Activated T-cell treated with anti-CD3 and anti-CD28 coated beads, Interleukin-2, amount 50 U/mL, for 1 hour (primary cell): Measurements from ENCODE around the gene HOXB2.

ENCODE experiments used
- DNase-seq: peaks from one replicate; pipeline ENCODE4 v3.0.0-alpha.2; 2020

Gene HOXB2

DNA sequence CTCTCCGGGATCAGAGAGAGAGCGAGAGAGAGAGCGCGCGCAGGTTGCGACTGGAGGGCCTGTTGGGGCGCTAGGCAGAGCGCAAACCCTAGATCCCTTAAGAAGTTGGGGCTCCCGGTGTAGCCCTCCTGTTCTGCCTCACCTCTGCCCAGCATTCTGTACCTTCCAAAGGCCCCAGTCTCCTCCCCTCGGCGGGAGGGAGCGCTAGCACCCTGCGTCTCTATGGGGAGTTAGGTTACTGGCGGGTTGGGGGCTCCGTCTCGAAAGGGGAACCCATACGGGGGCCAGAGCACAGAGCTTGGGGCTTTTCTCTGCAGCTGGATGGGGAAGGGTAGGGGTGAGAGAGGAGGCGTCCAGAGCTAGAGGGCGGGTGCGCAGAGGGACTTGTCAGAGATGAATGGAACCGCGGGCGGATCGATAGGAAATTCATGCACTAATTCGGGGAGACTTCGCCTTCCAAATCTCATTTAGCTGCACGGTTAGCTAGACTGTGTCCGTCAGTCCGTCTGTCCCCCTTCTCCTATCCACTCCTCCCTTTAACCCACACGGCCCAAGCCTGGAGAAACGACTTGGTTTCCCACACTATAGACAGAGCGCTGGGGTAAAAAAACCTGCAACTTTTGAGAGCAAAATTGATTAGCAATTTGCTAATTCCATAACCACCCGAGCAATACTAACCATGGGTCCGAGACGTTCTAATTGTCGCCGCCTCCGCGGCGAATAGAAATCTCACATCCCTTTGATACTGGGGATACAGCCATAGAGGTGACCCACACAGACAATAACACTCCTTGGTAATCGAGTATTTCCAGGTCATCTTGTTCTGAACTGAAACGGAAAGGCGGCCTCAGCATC is 33.9 kb upstream of the HOXB2 start:
- DNase-seq, result no peak

DNA sequence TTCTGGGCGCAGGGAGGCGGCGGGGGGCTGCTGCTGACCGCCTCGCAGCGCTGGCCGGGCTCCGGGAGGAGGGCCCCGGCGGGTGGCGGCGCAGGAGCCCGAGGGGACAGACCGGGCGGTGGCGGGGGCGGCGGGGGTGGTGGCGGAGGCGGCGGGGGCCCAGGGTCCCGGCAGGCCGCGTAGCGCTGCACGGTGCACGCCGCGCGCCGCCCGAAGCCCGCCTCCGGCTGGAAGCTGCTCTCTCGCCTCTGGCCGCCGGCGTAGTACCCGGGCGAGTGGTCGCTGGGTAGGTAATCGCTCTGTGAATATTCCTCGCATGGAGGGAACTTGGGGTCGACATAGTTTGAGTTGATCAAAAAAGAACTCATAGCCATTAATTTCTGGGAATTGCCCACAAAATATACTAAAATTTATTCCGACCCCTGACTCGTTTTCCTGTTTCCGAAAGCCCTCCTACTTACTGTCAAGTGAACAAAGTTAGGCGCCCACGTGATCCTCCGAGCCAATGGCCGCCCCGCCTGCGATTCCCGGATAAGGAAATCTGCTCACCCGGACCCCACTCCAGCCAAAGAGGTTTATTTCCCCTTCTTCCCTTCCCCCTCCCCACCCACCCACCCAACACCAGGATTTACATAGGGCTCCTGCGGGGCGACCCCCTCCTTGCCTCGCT is 33.2 kb upstream of the HOXB2 start, which contains the start of gene HOXB4:
Gene HOXB4 (minus strand): TSS at position 405 of the 670 bp plus-strand sequence. CDS start 31 bp downstream, at position 374.
- DNase-seq, result peak; percentile 64

DNA sequence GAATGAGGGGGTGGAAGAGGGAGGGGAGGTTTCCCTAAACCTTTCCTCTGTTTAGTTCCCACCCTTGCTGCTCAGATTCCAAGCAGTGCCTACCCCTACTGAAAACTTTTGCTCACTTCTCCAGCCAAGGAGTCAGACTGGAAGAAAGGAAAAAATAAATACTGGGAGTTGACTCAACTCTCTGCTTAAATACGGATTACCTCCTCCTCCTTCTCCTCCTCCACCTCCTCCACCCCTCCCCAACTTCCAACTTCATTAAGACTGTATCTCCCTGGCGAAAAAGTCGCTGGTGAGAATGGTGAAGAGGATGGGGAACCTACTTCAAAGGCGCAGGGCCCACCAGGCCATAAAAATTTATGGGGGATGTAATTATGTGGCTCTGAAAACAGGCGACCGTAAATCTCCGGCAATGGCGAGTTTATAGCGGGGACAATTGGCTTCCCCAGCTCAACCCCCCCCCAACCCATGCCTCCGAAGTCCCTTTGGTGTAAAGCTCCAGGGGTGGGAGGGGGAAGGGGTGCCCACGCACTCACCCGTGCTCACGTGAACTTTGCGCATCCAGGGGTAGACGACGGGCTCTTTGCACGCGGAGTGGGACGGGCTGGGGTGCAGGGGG is 32.5 kb upstream of the HOXB2 start:
- no peak for DNase-seq

DNA sequence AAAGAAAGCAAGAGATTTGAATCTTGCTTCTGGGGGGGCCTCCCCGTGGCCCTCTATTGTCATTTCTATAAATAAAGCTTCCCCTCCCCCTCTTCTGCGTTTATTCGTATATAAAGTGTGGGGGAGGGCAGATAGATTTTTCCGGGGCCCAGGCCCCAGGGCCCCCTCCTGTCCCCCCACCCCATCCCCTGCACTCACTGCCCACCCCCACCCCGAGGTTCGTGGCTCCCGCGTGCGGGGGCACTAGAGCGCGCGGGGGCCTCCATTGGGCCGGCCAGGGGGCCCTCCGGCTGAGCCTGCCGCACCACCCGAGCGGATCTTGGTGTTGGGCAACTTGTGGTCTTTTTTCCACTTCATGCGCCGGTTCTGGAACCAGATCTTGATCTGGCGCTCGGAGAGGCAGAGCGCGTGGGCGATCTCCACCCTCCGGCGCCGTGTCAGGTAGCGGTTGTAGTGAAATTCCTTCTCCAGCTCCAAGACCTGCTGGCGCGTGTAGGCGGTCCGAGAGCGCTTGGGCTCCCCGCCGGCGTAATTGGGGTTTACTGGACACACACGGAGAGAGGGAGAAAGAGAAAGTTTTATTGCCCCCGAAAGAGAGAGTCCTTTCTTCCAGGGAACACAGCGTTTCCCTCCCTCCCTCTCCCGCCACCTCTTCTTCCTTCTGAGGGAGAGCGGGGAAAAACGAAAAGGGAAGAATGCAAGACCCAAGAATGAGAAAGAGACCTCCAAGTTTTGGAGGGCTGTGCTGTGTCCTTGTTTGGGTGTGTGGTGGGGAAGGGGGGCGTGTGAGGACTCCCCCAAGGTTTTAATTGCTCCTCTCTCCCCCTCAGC is 31.8 kb upstream of the HOXB2 start:
- no peak for DNase-seq

DNA sequence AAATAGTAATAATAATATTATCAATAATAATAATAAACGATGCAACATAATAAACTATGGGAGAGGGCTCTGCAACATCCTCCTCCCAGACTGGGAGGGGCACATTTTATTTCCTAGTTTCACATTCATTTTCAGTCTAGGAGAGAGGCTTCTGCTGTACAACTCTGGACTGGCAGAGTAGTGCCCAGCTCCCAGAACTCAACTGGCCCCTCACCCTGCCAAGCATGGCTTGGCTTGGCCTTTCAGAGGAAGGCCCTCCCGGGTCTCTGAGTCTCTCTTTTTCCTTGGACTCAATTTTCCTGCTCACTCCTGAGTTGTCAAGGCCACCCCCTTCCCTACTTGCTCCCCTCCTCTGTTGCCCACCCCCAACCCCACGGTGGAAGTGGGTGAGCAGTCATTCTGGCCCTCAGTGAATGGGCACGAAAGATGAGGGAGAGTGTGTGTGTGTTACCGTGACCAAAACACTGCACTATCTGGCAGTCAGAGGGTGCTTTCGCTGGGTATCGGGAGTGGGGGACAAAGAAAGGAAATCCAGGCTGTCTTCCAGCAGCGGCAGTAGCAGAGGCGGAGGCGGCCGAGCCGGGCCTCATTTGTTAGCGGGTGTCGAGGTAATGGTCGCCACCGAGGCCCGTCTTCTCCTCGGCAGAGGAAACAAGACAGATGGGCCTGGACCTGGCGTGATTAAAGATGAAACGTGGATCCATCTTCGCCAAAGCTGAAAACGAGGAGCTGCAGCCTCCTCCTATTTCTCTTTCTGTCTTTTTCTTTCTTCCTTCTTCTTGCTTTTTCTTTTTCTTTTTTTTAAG is 31.0 kb upstream of the HOXB2 start:
- no peak for DNase-seq

DNA sequence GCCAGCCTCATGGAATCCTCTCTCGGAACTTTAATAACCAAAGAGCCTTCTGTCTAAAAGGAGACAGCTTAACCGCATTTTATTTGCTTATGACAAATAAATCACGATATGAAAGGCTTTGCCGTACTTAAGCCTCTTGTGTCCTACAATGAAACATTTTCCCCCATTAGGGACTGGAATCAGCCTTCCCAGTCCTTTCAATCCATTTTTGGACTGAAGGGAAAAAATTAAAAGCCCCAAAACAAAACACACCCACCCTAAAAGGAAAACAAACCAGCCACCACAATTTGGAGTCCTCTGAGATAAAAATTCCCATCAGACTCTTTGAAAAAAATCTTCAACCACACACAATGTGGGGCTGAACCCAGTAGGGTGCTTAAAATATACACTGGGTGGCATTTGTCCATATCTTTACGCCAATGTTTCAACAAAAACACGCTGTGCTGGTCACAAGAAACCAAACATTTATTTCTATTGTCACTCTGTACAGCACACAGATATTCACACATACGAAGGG is 30.2 kb upstream of the HOXB2 start:
- DNase-seq, result no peak

DNA sequence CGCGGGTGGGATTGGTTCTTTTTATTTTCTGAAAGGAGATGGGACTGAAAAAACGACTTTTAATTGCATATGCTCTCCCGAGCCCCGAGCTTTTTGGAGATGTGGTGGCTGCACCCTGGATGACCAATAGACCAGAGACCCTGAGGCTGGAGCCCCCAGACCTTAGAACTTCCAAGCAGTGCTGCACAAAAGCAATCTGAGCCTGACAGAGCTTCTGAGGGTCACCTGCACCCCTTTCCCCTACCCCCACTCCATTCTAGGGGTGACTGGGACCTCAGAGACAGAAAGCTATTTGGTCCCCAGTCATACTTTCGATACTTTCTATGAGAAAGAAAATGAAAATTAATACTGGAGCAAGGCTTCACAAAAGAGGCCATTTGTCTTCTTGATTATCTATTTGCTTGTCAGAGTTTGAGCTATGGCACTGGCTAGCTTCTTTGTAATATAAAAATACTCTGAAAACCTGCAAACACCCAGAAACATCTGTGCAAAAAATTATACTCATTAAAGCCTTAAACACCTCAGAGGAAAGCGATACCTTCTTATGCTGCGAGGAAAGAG is 29.7 kb upstream of the HOXB2 start:
- no peak for DNase-seq

DNA sequence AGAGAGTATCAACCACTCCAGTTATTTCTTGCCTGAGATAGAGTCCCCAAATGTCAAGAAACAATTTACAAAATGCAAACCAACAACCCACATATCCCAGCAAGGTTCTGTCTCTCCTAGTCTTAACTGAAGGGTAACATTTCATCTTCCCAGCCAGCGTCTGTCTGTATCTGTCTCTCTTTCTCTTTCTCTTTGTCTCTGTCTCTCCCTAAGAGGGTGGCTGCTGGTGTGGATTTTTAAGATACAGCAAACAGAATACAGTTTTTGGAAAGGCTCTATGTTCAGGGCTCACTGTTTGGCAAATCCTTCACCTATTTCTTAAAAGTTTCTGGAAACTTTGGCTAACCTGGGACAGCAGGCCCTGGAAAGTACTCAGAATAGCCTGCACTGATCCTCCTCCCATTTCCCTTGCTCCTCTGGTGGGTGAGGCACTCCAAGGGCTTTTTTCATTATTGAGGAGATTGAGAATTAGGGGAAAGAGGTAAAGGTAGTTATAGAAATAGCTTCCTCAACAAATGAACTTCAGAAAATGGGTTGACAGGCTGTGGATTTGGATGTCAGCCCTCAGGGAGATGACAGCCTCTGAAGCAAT is 27.0 kb upstream of the HOXB2 start:
- no peak for DNase-seq

DNA sequence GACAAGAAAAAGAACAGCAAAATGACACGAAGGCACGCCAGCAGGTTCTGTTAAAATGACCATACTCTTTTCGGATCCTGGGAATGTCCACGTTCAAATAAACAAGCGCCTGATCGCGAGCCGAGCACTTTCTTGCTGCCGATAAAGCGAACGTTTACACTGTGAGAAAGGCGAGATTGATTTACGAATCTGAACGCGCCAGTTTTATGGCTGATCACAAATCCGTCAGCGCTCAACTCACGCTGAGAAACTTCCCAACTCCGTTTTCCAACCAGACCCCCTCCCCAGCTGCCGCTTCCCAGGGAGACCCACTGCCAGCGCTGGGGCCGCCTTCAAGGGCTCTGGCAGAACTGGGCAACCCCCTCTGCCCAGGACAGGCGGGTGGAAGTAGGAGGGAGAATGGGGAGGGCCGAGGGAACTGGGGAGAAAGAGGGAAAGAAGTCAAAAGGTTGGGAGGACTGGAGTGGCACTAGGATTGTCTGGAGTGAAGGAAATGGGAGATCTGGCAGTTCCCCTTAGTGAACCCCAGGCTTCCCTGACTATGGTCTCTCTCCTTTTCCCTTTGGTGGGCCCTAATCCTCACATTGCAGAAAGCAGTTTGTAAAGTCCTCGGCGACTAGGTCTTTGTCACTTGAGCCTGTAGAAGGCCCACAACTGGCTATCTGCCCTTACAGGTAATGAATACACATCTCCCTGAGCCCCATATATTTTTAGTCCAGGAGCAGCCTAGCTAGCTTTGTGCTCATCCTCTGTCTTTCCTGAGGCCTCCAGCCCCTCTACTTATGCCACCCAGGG is 26.3 kb upstream of the HOXB2 start:
- DNase-seq, result no peak

DNA sequence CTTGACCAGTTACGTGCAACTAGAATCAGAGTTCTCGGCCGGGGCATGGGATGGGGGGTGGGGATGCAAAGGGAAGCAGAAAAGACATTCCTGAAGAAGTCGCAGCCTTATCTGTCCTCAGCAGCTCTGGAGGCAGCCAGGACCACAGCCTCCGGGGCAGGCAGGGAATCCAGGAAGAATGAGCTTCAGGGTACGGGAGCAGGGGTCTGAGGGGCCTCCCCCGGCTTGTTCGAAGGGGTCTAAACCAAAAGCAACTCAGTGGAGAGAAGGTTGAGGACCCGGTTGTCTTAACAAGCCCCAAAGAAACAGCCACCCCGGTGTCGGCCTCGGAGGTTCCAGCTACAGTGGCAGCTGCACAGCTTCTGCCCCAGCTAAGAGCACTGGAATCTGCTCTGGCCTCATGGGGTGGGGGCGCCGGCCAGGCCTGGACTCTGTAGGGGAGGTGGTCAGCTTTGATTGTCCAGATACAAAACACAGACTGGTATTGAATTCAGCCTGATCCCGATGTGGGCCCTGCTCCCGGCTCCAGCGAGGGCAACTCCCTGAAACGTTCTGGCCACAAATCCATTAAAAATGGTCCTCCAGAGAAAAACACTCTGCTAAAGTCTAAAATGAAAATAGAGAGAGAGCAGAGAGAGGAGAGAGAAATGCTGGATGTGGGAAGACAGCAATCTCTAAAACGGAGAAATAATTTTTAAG is 25.6 kb upstream of the HOXB2 start:
- no peak for DNase-seq

DNA sequence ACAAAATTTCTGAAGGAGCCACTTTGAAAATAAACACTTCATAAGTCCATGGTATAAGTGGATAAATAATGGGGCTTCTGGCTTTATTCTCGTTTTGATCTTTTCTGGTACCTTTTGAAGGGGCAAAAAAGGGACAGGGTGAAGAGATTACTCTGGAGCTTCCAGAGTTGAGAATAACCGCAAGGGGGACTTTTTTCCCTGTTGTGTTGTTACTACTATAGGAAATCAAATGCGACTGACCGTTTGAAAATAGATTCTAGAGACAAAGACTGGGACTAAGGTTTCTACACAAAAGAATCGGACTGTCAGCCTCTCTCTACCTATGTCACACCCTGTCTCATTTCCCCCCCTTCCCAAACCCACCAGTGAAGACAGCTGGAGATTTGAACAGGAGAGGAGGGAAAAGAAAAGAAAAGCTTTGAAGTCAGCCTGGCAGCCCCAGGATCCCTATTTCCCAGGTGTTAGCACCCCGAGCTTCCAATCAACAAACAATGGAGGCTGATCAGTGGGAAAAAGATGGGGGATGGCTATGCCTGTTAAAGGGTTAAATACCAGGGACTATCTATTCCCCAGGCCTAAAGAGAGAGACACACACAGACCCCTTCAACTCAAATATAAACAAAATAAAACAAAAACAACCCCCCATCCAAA is 24.9 kb upstream of the HOXB2 start:
- no peak for DNase-seq

DNA sequence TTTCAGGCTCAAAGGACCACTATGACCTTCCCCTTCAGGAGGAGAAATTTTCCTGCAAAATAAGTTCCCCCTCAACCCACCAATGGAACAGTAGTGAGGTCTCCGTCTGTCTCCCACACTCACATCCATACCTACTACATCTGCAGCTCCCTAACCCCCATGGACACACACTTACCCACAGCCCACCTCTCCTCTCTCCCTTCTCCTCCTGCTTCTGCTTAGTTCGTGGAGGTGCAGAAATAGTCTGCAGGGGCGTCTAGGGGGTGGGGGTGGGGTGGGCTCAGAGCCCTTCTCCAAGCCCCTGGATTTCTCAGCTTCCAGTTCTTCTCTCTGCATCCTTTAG is 24.3 kb upstream of the HOXB2 start:
- DNase-seq, result no peak

DNA sequence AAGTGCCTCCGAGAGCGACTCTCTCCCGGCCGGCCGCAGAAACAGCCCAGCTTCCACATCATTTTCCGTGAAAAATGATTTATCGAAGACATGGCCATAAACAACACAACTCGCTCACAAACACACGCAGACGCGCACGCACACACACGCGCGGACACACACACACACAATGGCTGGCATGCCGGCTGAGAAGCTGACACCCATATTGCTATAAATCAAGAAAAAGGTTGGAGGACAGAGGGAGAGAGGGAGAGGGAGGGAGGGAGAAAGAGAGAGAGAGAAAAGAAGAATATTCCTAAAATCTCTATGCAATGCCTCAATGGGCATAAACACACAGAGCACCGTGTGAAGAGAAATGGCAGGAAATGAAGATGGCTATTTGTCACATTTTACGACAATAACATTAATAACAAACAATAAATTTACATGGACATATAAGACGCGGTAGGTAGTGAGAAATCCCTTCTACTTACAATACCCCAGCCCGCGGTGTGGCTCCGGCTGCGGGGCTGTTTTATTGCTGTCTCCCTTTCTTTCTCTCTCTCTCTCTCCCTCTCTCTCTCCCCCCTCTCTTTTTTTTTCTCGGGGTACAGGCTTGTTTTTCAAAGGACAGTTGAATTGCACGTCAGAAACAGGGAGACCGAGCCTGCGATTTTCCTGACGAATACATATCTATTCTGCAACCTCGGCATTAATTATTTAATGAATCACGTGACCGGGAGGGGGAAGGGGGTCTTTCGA is 23.8 kb upstream of the HOXB2 start:
- no peak for DNase-seq

DNA sequence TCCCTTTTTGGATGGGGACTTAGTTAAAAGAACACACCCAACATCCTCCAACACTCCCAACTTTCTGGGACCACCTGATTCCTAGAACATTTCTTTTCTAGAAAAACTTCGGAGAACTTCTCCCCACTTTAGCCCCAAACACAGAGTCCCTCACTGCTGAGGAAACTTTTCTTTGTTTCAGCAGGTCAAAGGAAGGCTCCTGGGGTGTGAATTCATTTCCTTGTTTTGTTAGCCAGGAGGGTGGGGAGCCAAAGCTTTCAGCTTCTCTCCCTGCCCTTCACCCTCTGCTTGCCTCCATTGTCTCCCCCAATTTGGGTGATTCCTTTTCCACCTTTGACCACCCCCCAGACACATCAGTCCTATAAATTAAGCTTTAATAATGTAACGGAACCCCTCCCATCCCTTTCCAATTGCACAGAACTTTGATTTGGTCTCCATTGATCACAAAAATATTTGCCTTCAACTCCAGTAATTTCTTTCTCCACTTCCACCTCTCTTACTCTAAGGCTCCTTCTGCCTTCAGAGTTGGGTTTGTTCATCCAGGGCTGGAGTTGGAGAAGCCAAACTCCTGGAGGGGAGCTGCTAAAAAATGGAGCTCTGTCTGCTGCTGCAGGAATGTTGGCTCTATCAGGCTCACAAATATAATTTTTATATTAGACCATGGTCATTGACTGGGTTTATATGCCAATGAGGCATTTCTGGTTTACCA is 22.9 kb upstream of the HOXB2 start:
- no peak for DNase-seq

DNA sequence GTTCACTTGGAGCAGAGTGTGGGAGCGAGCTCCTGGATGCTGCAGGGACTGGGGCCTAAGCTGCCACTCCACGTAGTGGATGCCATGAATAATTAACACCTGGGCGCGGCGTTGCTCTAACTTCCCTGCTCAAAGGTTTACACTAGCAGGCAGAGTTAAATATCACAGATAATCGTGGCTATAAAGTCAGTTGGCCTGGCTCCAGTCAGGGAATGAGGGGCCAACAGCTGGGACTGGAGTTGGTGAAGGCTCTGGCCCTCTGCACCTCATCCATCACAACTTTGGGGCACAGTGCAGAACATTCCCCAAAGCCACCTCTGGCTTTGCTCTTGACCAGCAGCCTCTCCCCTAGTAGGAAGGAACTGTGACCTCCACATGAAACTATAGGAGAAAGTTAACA is 22.3 kb upstream of the HOXB2 start:
- no peak for DNase-seq

DNA sequence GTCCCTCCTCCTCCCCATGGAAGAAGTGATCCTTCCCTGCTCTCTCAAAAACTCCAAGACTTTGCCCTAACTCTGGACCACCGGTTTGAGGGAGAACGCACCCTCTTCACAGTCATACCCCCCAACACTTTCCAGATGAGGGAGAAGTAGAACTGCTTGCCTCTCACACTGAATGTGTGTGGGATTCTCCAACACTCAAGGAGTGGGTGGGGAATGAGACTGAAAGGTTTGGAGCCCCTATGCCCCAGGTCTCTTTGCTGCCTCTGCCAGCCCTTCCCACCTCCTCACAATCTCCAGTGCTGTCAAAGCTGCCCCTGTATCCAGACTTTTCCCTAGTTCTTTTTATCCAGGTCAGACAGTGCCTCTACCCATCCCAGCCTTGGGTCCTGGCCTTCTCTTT is 21.8 kb upstream of the HOXB2 start:
- DNase-seq, result no peak

DNA sequence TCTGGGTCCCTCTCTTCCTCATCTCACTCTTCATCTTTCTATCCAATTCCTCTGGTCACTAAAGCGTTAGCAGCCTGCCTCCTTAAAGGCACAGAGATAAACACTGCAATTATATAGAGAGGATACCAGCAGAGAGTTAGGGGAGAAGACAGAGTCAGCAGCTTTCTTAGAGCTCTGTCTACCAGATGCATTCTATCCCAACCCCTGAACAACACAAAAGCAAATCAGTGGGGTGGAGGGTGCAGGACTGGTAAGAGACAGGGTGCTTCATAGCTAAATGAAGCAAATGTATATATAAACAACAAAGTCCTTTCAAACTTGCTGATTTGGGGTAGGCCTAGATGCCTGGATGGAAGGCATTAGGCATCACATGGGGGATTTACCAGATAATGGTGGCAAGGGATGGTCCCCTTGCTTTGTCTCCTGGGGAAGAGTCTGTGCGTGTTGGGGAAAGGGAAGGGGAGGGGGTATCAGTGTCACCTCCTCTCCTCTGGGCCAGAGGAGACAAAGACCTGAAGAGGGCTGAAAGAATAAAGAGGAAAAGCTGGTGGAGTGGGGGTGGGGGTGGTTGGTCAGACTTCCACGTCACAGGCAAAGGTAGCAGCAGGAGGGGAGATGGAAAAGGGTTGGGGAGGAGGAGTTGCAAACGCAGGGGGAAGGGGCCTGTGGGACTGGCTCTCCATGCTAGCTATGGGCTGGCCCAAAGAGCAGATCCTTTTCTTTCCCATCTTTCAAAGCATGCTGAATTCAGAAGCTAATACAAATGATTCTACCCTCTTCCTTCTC is 21.2 kb upstream of the HOXB2 start:
- DNase-seq, result no peak
